HuH-7.5 (cell line): Measurements from ENCODE around the gene YY2.
"Not testable (repeated sequence)": the region's sequence is repeated elsewhere in the genome, so short reads cannot be mapped to it uniquely, and the experiment has no call there.

Experiments
- DNase-seq: peaks from one replicate; pipeline ENCODE4 v3.0.0; 2011; ENCODE audit warnings: low spot score

The YY2 gene

DNA sequence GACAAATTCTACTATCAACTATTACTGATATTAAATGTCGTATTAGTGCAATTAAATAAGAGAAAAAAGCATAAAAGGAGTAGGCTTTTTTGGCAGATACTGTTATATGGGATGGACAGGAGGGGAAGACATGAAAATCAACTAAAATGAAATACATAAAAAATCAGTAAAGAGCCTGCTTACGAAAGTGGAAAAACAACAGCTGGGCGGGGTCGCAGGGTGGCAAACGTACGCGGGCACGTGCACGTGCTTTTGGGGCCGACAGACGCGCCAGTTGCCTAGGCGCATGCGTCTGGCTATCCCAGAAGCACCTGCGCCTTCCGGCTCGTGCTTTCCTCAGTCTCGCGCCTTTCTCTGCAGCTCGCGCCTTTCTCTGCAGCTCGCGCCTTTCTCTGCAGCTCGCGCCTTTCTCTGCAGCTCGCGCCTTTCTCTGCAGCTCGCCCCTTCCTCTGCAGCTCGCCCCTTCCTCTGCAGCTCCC lies at the start of gene YY2:
TSS of gene YY2 (plus strand) at position 51 of the 479 bp plus-strand sequence. CDS start 498 bp downstream, outside the sequence.
- no peak for DNase-seq

DNA sequence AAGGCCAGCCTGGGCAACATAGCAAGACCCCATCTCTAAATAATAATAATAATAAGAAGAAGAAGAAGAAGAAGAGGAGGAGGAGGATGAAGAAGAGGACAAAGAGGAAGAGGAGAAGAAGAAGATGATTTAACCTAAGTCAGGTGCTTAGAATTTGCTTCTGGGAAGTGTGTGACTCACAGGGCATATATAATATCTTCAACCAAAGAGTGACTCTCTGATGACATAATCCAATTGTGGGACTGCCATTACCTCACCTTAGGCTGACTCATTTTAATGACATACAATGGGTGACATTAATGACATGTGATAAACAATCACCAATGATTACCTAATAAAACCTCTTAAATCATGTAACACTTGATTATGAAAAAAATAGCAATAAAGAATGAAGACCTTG lies 49.1 kb upstream of the YY2 start:
- no peak for DNase-seq

DNA sequence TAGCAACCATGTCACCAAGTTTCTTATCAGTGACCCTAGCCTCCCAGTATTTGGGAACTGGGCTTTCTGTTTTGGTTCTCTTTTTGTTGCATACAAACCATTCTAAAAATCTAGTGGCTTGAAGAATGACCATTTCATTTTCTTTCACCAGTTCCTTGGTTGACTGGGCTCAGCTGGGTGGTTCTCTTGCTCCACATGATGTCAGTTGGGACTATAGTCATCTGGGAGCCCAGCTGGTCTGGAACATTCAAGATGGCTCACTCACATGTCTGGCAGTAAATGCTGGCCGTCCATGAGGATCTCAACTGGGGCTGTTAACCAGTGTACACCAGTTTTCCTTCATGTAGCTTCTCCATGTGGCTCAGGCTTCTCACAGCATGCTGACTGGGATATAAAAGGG lies 44.0 kb upstream of the YY2 start:
- no peak for DNase-seq

DNA sequence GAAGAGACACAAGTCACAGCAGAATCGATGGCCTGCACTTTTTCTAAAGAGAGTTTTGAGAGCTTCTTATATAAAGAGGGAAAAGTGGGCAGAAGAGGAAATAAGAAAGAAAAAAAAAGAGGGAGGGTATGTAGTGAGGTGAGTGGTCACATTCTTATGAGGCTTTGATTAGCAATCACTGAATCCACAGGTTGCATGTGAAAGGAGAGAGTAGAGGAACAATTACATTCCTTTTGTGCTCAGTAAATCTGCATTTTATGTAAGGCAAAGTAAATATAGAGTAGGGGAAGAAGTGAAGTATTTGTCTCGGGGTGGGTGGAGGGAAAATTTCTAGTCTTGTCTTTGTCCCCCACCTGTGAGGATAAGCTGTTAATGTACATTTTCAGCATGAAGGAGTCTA lies 43.2 kb upstream of the YY2 start:
- no peak for DNase-seq

- no peak for DNase-seq
These were observed 42.0 kb upstream of the YY2 start for GRCh38 chrX:21813612-21814368.

GRCh38 chrX:21816136-21816535 lies 39.7 kb upstream of the YY2 start:
- DNase-seq: no peak

GRCh38 chrX:21820170-21820569 lies 35.6 kb upstream of the YY2 start:
- not testable (repeated sequence) for DNase-seq

GRCh38 chrX:21821875-21822274 lies 33.9 kb upstream of the YY2 start:
- no peak for DNase-seq

DNA sequence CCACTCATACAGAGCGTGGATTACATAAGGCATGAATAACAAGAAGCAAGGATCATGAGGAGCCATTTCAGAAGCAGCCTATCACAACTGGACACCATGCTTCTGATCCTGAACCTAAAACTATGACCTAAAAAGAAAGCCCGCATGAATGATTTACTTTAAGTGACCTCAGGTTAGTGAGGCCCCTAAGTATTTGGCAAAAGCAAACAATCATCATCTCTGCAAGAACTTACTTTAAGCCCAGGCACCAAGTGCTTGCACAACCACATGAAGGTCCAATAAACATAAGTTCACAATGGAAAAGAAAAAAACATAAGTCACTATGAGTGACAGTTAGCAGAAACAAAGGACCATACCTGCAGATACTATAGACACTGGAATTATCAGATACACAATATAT lies 24.3 kb upstream of the YY2 start:
- DNase-seq: no peak

- DNase-seq: no peak
These were observed 18.7 kb upstream of the YY2 start for GRCh38 chrX:21837056-21837455.

- DNase-seq: no peak
These were observed 16.9 kb upstream of the YY2 start for GRCh38 chrX:21838937-21839333.

DNA sequence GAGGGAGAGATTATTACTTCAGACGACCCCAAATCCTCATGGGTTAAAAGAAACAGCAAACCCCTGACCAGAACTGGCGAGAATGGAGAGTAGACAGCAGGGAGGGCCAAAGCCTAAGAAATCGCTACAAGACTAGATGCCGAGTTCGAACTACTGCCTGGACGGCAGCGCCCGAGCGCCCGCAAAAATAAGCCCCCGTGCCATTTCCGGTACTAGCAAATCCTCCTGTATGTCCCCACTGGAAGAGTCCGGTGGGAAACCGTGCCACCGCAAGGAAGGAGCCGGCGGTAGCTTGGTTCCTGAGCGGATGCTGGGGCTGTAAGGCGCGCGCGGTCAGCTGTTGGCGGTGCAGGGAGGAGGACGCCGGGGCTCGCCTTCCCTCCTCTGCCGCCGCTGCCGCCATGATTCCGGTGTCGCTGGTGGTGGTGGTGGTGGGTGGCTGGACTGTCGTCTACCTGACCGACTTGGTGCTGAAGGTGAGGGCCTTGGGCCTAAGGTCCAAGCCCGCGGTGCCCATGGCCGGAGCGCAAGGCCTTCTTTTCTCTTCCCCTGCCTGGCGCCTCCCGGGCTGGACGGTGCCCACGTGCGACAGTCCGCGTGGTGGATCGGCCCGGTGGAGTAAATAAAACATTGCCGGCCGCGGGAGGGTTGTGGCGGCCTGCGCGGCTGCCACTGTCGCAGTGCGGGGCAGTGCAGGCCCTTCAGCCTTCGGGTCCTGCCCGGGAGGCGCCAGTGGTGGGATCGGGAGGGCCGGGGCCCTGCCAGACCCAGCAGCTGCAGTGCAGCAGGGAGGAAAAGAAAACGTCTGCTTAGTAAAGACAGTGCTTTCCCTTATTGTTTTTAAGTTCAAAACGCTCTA lies 16.2 kb upstream of the YY2 start, which contains the start of gene MBTPS2:
TSS of gene MBTPS2 (plus strand) at position 284 of the 859 bp plus-strand sequence. CDS start at position 402, 118 bp downstream.
- no peak for DNase-seq

DNA sequence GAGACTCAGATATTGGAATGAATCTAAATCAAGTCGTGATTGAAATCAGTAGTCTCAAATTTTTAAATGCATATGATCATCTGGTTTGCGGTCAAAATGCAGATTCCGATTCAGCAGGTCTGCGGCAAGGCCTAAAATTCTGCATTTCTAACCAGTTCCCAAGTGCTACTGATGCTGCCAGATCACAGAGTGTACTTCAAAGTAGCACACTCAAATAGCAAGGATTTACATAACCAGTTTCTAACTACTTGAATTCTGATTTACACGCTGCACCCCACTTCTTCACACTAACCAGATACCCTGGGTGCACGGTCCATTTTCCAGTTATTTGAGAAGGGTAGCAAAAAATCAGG lies 15.6 kb upstream of the YY2 start:
- DNase-seq: no peak

GRCh38 chrX:21843179-21843578 lies 12.6 kb upstream of the YY2 start:
- DNase-seq: no peak

- no peak for DNase-seq
These were observed 10.7 kb upstream of the YY2 start for GRCh38 chrX:21845096-21845495.

DNA sequence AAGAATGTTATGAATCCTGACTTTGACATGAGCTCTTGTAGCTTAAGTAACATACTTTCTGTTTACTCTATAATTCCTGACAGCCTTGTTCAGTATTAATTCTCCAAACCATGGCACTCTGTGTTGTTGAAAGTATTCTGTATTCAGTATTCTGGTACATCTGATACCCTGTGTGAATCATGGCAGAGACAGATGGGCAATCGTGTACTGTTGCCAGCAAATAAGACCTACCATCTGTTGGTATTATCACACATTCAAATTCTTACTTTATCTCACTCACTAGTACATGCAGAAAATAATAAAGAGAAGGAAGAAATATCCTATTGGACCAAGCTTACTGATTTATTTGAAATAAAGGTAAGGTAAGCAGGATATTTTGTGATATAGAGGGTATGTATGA lies 8.4 kb upstream of the YY2 start:
- no peak for DNase-seq

DNA sequence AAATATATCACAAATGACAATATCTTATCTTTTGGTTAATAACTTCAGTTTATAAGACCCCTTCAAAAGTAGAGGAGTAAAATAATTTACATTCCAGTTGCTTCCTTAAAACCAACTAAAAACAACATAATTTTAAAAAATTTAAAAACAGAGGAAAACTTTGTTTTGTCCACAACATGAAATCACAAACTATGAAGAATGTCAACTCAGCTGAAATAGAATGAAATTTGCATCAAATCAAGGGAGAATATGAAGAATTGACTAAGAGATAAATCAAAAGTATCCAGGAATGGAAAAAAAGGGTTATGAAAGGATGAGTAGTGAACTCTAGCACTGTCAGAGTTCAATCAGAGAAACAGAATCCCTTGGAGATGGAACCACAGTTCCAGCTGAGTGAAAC lies 2.2 kb upstream of the YY2 start:
- DNase-seq: no peak

GRCh38 chrX:21856504-21856903 lies 717 bp downstream of the YY2 start:
- no peak for DNase-seq

DNA sequence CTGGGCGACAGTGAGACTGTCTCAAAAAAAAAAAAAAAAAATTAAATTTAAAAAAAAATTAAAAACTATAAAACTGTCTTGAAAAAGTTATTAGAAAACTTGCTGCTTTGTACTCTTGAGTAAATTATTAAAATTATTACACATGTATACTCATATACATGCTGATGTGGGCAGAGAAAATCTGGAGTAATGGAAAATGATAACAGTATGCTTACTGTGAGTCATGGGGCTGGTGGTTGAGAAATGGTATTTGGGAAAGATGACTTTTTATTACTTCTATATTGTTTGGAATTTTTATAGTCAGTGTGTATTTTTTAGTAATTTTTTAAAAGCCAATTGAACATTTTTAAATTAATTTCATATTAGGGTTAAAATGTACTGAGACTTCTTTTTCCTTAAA lies 7.5 kb downstream of the YY2 start:
- DNase-seq: no peak

DNA sequence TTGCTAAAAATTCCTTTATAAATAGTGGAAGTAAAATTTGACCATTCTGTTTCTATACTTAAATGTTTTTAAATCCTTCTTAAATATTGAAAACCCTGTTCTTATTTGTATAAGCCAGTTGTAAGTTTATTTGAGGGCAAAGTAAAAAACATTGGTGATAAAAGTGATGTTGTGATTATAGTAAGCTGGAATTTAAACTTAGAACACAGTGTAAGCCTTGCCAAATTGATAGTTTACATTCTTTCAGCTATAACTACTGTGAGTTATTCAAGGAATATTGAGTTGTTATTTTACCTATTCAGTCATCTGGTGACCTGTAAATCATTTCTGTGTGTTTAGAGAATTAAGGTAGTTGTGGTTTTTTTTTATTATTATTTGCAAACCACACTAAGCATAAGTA lies 9.6 kb downstream of the YY2 start:
- DNase-seq: no peak

DNA sequence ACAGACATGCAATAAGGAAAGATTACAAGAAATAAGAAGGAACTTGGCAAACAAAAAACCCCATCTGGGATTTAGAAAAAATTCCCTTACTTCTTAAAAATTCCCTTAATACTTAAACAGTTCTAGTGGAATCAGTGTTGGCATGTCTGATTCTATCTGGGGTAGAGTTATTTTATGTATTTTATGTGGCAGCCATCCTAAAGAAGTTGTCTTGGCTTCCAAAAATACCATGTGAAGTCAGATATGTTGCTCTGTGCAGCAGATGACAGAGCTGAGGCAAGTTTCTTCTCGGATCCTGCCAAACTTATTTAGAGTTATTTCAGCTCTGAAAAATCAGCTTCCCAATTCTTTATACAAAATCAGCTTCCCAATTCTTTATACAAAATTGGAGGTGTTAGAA lies 14.7 kb downstream of the YY2 start:
- no peak for DNase-seq

DNA sequence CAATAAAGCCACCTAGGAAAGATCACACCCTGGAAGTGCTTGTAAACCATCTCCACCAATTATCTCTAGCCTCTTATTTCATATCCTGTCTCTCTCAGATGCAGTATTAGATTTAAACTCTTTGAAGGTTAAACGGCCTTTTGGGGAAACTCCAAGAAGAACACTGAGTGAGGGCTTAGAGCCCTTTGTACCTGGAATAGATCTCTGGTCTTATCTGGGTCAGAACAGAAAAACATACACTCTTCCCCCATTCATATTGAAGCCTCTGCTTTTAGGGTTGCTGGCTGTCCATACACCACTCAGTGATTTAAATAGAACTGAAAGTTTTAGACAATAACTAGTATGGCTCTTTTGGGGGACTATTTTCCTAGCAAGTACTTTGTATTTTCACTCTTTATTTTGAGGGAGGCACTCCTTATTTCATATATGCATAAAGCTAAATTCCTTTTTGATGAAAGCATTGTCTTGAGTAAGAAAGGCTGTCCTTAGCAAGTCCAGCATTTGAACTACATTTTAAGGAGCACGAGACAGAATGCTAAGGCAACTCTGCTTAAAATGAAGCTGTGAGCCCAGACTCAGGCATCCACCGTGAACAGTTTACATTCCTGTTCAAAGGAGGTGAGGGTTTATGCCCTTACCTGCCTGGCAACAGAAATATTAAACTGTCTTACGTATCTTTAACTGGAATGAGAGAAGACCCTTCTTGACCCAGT lies 17.4 kb downstream of the YY2 start:
- DNase-seq: no peak

DNA sequence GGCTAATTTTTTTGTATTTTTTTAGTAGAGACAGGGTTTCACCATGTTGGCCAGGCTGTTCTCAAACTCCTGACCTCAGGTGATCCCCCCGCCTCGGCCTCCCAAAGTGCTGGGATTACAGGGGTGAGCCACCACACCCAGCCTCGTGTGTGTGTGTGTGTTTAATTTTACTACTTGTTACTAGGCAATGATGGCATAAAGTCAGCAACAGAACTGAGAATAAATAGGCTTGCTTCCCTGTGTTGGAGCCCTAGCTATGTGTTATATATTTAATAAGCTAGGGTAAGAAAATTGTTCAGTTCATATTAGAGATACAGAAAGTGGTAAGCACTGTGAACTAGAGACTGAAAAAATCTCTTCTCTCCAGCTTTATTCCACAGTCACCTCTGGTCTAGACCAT lies 18.4 kb downstream of the YY2 start:
- not testable (repeated sequence) for DNase-seq
